Neural crest cell (in vitro differentiated cells): ENCODE data around the gene B9D2. TPM values are rescaled to one million over a fixed set of nuclear protein-coding genes. Genes with fewer than 3 reads are reported as not detected.

Experiments
- DNase-seq: peaks from one replicate; pipeline ENCODE4 v3.0.0; 2021; ENCODE audit warnings: low read depth, mixed read lengths, low spot score
- H3K27ac Mint-ChIP-seq: one replicate; pipeline ENCODE4 v1.8.0; 2021; ENCODE audit warnings: mild to moderate bottlenecking, mixed read lengths; ENCODE audit not compliant: unreplicated experiment
- H3K27me3 Mint-ChIP-seq: 2 replicates; pipeline ENCODE4 v1.8.0; 2021; ENCODE audit warnings: low read depth, mild to moderate bottlenecking, mixed read lengths
- H3K36me3 Mint-ChIP-seq: 2 replicates; pipeline ENCODE4 v1.8.0; 2021; ENCODE audit warnings: low read depth, mild to moderate bottlenecking, mixed read lengths
- H3K4me1 Mint-ChIP-seq: 2 replicates; pipeline ENCODE4 v1.8.0; 2021; ENCODE audit warnings: mixed read lengths
- H3K4me3 Mint-ChIP-seq: one replicate; pipeline ENCODE4 v1.8.0; 2021; ENCODE audit warnings: mild to moderate bottlenecking, mixed read lengths
- H3K9me3 Mint-ChIP-seq: 2 replicates; pipeline ENCODE4 v1.8.0; 2021; ENCODE audit warnings: mixed read lengths
- total RNA-seq: library from RNA; stranded (reverse); gene quantifications from 2 replicates; pipeline ENCODE4 v1.2.1, GENCODE V29; 2021
- TF ChIP-seq, protein P1 (sequence below): fragments of 200-600 bp; sonication (generic); conservative IDR thresholded peaks from 2 replicates; pipeline ENCODE4 v1.5.0; 2021; ENCODE audit warnings: antibody characterized with exemption, mild to moderate bottlenecking

The B9D2 gene
- total RNA-seq, 1 donor from 2014 or later = 13.8 TPM

DNA sequence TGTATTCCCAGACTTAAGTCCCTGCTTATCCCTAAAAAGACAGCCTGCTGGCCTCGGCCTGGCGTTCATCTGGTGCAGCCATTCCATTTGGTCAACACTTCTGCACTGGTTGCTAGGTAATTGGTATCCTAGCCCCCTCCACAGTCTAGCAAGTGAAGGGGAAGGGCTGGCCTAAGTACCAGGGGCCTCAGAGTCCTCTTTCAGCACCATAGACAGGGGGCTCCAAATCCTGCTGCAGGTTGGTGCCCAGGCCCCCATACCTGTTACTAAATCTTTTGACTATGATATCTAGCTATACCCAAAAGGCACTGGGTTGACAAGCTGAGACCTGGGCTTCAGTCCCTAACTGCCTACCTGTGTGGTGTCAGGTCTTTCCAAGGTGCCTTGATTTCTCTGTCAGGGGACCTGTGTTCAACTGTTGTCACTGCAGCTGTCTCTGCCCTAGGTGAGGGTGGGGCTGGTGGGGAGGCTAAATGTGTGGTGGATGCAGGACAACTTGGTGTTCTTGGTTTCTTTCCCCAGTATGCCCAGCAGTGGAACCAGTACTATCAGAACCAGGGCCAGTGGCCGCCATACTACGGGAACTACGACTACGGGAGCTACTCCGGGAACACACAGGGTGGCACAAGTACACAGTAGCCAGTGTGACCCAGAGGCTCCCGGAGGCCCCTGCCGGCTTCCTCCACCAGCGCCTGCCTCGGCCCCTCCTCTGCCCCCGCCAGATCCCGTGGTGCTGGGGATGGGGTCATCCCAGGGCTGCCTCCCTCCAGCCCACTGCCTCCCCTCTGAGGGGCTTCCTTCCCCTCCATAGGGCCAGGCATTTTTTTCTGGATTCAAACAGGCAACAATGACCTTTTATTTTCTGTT is 57.8 kb downstream of the B9D2 start:
- Mint-ChIP-seq H3K27me3 (peaks cover 9% of the 10 kb centered on the region), H3K4me1 (peaks cover 28% of the 10 kb centered on the region), H3K36me3 (peaks cover 8% of the 10 kb centered on the region), H3K27ac (peak overlapping the region; percentile 70), H3K4me3 (peak overlapping the region; percentile 14), H3K9me3 (no peaks in the 10 kb centered on the region)
- TF ChIP-seq, protein P1, sequence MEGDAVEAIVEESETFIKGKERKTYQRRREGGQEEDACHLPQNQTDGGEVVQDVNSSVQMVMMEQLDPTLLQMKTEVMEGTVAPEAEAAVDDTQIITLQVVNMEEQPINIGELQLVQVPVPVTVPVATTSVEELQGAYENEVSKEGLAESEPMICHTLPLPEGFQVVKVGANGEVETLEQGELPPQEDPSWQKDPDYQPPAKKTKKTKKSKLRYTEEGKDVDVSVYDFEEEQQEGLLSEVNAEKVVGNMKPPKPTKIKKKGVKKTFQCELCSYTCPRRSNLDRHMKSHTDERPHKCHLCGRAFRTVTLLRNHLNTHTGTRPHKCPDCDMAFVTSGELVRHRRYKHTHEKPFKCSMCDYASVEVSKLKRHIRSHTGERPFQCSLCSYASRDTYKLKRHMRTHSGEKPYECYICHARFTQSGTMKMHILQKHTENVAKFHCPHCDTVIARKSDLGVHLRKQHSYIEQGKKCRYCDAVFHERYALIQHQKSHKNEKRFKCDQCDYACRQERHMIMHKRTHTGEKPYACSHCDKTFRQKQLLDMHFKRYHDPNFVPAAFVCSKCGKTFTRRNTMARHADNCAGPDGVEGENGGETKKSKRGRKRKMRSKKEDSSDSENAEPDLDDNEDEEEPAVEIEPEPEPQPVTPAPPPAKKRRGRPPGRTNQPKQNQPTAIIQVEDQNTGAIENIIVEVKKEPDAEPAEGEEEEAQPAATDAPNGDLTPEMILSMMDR = no peak
- no peak for DNase-seq

DNA sequence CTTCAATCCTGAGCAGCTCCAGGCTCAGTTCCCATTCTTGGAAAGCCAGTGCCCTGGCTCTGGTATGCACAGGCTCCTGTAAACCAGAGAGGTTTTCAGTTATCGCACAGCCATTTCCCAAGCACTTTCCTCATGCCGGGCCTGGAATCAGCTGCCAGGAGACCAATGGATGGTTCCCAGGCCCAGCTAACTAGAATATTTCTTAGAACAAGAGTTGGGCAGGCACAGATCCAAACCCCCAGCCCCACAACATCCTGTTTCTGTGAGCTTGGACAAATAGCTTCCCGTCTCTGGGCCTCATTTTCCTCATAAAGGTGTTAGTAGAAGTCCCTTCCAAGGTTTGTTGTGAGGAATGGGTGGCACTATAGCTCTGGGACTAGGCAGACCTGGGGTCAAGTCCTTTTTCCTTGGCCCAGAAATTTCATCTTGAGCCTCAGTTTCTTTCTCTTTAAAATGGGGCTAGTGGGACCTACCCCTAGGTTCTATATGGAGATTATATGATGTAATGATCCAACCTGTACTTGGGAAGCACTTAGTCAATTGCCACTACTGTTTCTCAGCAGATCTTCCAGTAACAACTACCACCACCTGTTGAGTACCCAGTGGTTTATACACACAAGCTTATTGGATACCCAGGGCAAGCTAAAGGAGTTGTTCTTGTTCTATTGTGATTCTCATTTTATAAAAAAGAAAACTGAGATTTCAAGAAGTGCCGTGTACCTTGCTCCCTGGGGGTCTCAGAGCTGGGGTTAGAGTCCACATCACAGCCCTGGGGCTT is 59.1 kb downstream of the B9D2 start:
- Mint-ChIP-seq H3K27ac (no peak overlapping the region), H3K36me3 (peaks cover 10% of the 10 kb centered on the region), H3K9me3 (no peaks in the 10 kb centered on the region)

More for the DNA sequence above, 59.1 kb downstream of the B9D2 start:
- TF ChIP-seq, protein P1 = no peak
- no peak for DNase-seq
- peaks cover 15% of the 10 kb centered on the region for H3K4me1 Mint-ChIP-seq
- peaks cover under 1% of the 10 kb centered on the region for H3K27me3 Mint-ChIP-seq
- no peak overlapping the region for H3K4me3 Mint-ChIP-seq

Other genes starting within 250 kb of the B9D2 start
- not detected in 2 replicates for gene CYP2F1, start 249.7 kb downstream of the B9D2 start, total RNA-seq
- gene CYP2S1, start 170.9 kb downstream of the B9D2 start, total RNA-seq = 0.39 TPM in 1 of 2 replicates, not detected in the other
- 6.4 and 6.8 TPM in 2 replicates for gene AXL, start 144.9 kb downstream of the B9D2 start, total RNA-seq
- 306 and 320 TPM in 2 replicates for gene HNRNPUL1, start 99.8 kb downstream of the B9D2 start, total RNA-seq
- 47.3 and 48.5 TPM in 2 replicates for gene CCDC97, start 54.0 kb downstream of the B9D2 start, total RNA-seq
- 2.2 and 3.1 TPM in 2 replicates for gene TGFB1, start 10.2 kb downstream of the B9D2 start, total RNA-seq
- 6.6 and 7.8 TPM in 2 replicates for gene TMEM91, start 12.4 kb upstream of the B9D2 start, total RNA-seq
- gene EXOSC5, start 33.2 kb upstream of the B9D2 start, total RNA-seq = 16.8 and 20.3 TPM in 2 replicates
- 6.8 and 10.3 TPM in 2 replicates for gene BCKDHA, start 33.7 kb upstream of the B9D2 start, total RNA-seq
- gene B3GNT8, start 63.2 kb upstream of the B9D2 start, total RNA-seq = 0.86 TPM in 2 replicates
- 62.2 and 63.1 TPM in 2 replicates for gene DMAC2, start 75.8 kb upstream of the B9D2 start, total RNA-seq
- not detected in 2 replicates for gene ERICH4, start 79.0 kb upstream of the B9D2 start, total RNA-seq
- 0.75 and 1.1 TPM in 2 replicates for gene CEACAM21, start 212.0 kb upstream of the B9D2 start, total RNA-seq